HG03108 (cell line): Measurements from ENCODE around the gene SHC3.

Experiments used
- ATAC-seq: cut with Tn5 transposase; IDR thresholded peaks from one replicate; pipeline ENCODE4 v1.9.1; 2021; ENCODE audit warnings: moderate library complexity; ENCODE audit not compliant: unreplicated experiment

The SHC3 gene

DNA sequence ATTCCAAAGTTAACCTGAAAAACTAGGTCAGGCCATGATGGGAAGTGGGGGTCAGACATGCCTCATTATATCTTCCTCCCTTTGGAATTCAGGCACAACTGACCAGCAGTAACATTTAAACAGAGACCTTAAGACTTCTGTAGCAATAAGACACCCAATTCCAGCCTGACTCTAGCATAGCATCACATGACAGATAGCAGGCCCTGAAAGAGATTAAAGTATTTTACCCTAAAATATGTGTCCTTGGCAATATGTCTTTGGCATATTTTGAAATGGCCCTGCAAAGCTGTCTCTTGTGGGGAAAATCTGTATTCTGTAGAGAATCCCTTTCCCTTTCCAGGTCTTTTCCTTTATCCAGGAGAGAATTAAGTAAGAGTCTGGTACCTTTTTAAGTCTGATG, 153.1 kb downstream of the SHC3 start:
- ATAC-seq: no peak

- no peak for ATAC-seq
These were observed 153.9 kb downstream of the SHC3 start for GRCh38 chr9:89024727-89025126.

GRCh38 chr9:89023740-89024139, 154.9 kb downstream of the SHC3 start:
- no peak for ATAC-seq

DNA sequence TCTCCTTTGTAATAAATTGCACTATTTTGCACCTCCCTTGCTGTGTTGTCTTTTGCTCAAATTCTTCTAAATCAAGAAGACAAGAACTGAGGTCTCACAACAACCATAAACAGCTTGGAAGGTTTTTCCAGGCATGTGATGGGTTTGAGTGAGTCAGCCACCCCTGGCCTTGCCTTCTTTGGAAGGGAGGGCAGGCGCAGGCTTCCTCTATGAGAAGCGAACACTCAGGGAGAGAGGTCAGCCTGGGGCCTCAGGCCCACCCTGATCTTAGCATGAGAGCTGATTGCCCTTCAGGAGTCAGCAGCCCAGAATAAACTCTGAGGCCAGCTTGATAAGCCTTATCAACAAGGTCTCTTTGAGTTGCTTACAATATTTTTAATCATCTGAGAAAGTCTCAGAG, 155.7 kb downstream of the SHC3 start:
- no peak for ATAC-seq

GRCh38 chr9:89022001-89022759, 156.4 kb downstream of the SHC3 start:
- ATAC-seq: no peak

- ATAC-seq: no peak
These were observed 157.3 kb downstream of the SHC3 start for GRCh38 chr9:89021154-89021803.

GRCh38 chr9:89020754-89021153, 157.9 kb downstream of the SHC3 start:
- ATAC-seq: no peak

GRCh38 chr9:89015336-89015735, 163.3 kb downstream of the SHC3 start:
- no peak for ATAC-seq

DNA sequence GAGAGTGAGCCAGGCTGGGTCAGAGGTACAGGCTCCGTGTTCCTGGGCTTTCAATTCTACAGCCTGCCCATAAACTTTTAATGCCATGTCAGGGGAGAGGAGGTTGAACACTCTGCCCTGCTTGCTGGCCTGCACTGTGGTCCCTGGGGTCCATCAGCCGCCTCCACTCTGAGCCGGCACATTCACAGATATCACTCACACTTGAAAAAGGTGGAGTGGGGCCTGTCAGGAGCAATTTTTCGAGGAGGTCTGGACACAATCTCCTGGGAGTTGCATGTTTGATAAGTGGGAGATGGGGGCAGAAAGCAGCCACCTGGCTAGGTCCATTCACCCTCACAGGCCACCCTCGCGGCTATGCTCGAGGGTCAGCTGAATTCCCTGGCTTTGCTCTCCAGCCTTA, 164.5 kb downstream of the SHC3 start:
- no peak for ATAC-seq

DNA sequence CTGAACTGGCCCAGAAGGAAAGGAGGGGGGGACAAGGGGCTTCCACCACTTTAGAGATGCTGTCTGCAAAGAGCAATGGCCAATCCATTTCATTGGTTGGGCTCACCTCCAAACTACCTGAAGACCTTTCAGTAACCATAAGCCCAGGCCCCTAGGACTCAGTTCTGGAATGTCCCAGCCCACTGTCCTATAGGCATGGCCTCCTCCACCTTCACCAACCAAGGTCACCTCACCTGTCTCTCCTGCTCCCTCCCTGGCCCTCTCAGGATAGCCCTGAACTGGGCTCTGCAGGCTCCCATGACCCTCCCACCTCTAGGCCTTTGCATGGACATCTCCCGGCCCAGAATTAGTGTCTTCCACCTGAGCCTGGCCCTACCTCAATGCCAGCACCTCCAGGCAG, 165.0 kb downstream of the SHC3 start:
- no peak for ATAC-seq

DNA sequence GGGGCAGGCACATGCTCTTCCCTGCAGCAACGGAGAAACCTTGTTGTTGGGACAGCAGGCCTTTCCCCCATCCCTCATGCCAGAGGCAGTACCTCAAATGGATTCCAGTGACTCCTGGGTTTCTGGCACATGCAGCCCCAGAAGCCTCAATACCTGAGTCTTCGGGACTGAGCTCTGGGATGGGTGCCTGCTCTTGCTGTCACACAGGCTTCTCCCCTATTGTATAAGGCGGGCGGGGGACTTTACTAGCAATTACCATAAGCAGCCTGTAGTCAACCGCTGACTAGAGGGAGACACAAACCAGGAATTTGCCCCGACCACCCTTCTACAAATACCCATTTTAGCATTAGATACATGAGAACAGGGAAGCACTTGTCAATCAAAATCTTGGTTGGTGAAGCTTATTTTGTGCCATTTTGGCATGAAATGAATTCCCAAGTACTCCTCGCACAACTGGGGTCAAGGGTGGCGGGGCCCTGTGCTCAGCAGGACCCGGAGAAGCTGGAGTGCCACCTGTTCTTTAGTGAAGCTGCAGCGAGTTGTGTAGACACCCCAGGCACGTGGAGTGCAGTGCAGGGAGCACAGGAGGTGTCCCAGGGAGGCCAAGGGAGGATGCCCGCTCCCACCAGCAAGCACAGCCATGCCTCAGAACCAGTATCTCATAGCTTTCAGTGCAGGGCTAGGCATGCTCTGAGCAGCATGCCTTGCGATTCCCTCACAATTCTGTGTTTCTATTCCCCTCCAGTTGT, 166.2 kb downstream of the SHC3 start:
- ATAC-seq: no peak

DNA sequence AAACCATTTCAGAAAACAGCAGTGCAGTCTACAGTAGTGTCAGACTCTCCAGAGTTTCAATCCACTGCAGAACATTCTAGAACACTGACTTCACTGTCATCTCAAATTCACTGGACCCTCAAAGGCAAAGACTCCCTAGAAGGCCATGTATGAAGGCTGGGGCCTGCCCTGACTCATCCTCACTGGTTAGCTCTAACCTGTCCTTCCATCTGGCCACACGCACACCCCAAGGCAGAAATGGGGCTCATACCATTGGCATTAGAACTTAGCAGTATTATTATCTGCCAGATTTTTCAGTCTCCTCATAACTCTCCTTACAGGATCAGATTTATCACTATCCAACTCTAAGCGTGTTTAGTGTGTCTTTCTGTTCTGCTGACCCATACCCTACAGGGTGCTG, 166.9 kb downstream of the SHC3 start:
- ATAC-seq: no peak

GRCh38 chr9:89010526-89011111, 168.0 kb downstream of the SHC3 start:
- no peak for ATAC-seq

- no peak for ATAC-seq
These were observed 168.6 kb downstream of the SHC3 start for GRCh38 chr9:89010056-89010455.

DNA sequence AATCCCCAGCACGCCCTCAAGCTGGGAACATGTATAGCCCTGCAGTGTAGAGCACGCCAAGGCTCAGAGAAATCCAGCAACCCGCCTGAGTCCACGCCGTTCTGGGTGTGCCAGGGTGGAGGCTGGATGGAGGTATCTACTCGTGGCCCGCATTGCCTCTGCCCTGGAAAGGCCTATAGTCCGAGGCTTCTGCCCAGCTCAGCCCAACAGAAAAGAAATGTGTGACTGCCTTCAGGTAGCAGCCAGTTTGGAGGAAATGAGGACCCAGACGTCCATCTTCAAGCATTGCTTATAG, 169.1 kb downstream of the SHC3 start:
- no peak for ATAC-seq

GRCh38 chr9:89008744-89009545, 169.7 kb downstream of the SHC3 start:
- ATAC-seq: no peak

GRCh38 chr9:89008055-89008743, 170.4 kb downstream of the SHC3 start:
- no peak for ATAC-seq

DNA sequence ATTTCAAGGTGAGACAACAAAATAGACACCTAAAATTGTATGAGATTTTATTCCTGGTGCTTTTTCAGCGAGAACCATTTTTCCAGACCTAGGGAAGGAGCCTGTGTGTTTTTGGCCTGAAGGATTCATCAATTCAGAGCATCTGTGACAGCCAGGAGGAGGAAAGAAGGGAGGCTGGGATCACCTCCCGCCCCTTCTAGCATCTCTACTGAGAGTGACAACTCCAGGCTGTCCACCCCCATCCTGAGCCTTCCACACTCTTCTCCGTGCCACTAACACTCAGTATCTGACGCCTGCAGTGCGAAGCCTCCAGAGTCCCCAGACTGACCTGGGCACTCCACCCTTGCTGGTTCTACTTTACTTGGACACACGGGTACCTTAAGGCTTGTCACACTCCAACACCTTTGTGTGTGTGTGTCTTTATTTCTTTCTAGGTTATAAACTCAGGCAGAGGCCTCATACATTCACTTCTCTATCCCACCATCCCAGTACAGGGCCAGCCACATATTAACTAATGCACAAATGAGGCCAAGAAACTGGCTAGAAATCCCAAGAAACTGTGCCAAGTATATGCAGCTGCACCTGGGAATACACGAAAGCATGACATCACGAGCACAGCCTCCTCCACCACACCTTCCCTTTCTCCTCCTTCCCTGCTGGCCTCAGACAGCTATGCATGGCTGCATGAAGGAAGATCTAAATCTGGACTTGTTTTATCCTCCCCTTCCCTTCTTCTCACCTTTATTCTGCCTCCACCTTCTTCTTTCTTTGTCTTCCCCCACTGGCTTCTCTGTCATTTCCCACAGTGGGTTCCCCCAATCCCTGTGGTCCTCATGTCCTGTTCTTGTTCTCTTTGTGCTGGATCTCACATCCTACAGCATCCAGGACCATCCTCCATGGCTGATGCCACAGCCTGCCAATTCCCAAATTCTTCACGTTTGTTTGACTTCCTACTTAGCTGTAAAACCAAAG, 171.3 kb downstream of the SHC3 start:
- no peak for ATAC-seq

- no peak for ATAC-seq
These were observed 172.4 kb downstream of the SHC3 start for GRCh38 chr9:89006267-89006666.
